Stimulated activated CD4-positive, alpha-beta T cell treated with anti-CD3 and anti-CD28 coated beads, Interleukin-2, amount 100 ng/mL, for 48 hours (primary cell): Measurements from ENCODE around the gene CSF2RB.

Source experiments
- DNase-seq, 2 donors: peaks; one replicate each; pipeline ENCODE4 v3.0.0-alpha.2; 2020

The CSF2RB gene

GRCh38 chr22:36892292-36892691, 21.1 kb upstream of the CSF2RB start:
- no peak for DNase-seq

GRCh38 chr22:36893262-36893661, 20.2 kb upstream of the CSF2RB start:
- no peak for DNase-seq

GRCh38 chr22:36894266-36894665, 19.2 kb upstream of the CSF2RB start:
- no peak for DNase-seq

- no peak for DNase-seq
Observed at GRCh38 chr22:36897611-36898010, 15.8 kb upstream of the CSF2RB start.

GRCh38 chr22:36898690-36899089, 14.7 kb upstream of the CSF2RB start:
- no peak for DNase-seq

- no peak for DNase-seq
Observed at GRCh38 chr22:36899498-36899897, 13.9 kb upstream of the CSF2RB start.

GRCh38 chr22:36900225-36900624, 13.2 kb upstream of the CSF2RB start:
- no peak for DNase-seq

- no peak for DNase-seq
Observed at GRCh38 chr22:36900880-36901279, 12.5 kb upstream of the CSF2RB start.

- DNase-seq = no peak
Observed at GRCh38 chr22:36901411-36902142, 11.9 kb upstream of the CSF2RB start.

GRCh38 chr22:36902143-36902926, 11.1 kb upstream of the CSF2RB start:
- no peak for DNase-seq

- no peak for DNase-seq
Observed at GRCh38 chr22:36904260-36904880, 9.1 kb upstream of the CSF2RB start.

- DNase-seq = no peak
Observed at GRCh38 chr22:36907253-36908195, 5.9 kb upstream of the CSF2RB start.

- no peak for DNase-seq
Observed at GRCh38 chr22:36910461-36910860, 3.0 kb upstream of the CSF2RB start.

GRCh38 chr22:36911887-36912661, 1.4 kb upstream of the CSF2RB start:
- DNase-seq = no peak

GRCh38 chr22:36912694-36913426, 568 bp upstream of the CSF2RB start:
- DNase-seq = no peak

- DNase-seq = no peak
Observed at GRCh38 chr22:36914390-36914752, 943 bp downstream of the CSF2RB start.

- DNase-seq = no peak
Observed at GRCh38 chr22:36916034-36916433, 2.6 kb downstream of the CSF2RB start.

- DNase-seq = no peak
Observed at GRCh38 chr22:36918586-36919284, 5.3 kb downstream of the CSF2RB start.

- DNase-seq = no peak
Observed at GRCh38 chr22:36921309-36922104, 8.1 kb downstream of the CSF2RB start.

- no peak for DNase-seq
Observed at GRCh38 chr22:36922105-36922608, 8.7 kb downstream of the CSF2RB start.
